ES-I3 (cell line): ENCODE results near the gene MTCP1.
A peak's percentile ranks its signal among the peaks of the same experiment; 100 is the strongest.

Source experiments
- H3K36me3 ChIP-seq: 2 replicates; pipeline ENCODE4 v1.6.1; 2013; ENCODE audit warnings: mild to moderate bottlenecking, low read length, control low read depth, moderate library complexity; ENCODE audit not compliant: insufficient read depth
- H3K4me1 ChIP-seq: 2 replicates; pipeline ENCODE4 v1.6.1; 2013; ENCODE audit warnings: mild to moderate bottlenecking, control low read depth, low read length; ENCODE audit not compliant: insufficient read depth
- H3K9ac ChIP-seq: 2 replicates; pipeline ENCODE4 v1.6.1; 2013; ENCODE audit warnings: low read depth, mild to moderate bottlenecking, low read length, moderate library complexity
- H3K9me3 ChIP-seq: 2 replicates; pipeline ENCODE4 v1.6.1; 2013; ENCODE audit warnings: mild to moderate bottlenecking, low read length, moderate library complexity; ENCODE audit not compliant: control insufficient read depth, insufficient read depth

The MTCP1 gene, protein sequence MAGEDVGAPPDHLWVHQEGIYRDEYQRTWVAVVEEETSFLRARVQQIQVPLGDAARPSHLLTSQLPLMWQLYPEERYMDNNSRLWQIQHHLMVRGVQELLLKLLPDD

DNA sequence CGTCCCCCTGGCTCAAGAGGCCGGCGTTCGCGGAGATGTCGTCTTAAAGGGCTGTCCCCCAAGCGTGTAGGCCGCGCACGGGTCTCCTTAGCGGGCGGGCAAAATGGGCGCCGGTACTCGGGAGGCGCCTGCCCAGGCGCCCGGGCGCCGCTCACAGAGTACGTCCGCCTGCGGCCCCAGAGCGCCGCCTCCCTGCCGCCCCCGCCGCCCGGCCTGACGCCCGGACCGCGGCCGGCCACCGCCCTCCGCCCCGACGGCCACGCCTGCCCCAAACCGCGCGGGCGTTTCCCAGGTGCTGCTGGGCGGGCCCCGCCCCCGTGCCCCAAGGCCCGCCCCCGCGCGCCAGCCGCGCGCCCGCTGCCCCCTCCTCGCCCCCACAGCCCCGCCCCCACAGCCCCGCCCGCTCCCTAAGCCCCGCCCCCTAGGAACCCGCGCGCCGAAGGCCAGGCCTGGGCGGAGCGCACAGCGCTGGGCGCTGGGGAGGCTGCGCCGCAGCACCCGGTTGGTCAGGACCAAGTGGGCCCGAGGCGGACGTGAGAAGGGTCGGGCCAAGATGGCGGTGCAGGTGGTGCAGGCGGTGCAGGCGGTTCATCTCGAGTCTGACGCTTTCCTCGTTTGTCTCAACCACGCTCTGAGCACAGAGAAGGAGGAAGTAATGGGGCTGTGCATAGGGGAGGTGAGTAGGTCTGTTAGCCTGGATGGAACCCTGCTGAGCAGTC, at the start of gene MTCP1, which contains the start of the genes BRCC3 and CMC4:
MTCP1 (minus strand) TSS at position 162 of the 719 bp plus-strand sequence. CDS start 5,126 bp downstream, outside the sequence.
BRCC3 (plus strand) TSS at position 534 of the 719 bp plus-strand sequence; CDS start at position 554, 20 bp downstream.
CMC4 (minus strand) TSS at position 162 of the 719 bp plus-strand sequence. CDS start 7,113 bp downstream, outside the sequence.
- peak within 1 kb of the TSS; percentile 94 for H3K9ac ChIP-seq
- H3K36me3 ChIP-seq, result peaks cover 2% of the 10 kb centered on the region; the same call in 1 of the 2 replicates
- peaks cover 3% of the 10 kb centered on the region; the same call in 1 of the 2 replicates for H3K4me1 ChIP-seq
- H3K9me3 ChIP-seq, result no peaks in the 10 kb centered on the region

DNA sequence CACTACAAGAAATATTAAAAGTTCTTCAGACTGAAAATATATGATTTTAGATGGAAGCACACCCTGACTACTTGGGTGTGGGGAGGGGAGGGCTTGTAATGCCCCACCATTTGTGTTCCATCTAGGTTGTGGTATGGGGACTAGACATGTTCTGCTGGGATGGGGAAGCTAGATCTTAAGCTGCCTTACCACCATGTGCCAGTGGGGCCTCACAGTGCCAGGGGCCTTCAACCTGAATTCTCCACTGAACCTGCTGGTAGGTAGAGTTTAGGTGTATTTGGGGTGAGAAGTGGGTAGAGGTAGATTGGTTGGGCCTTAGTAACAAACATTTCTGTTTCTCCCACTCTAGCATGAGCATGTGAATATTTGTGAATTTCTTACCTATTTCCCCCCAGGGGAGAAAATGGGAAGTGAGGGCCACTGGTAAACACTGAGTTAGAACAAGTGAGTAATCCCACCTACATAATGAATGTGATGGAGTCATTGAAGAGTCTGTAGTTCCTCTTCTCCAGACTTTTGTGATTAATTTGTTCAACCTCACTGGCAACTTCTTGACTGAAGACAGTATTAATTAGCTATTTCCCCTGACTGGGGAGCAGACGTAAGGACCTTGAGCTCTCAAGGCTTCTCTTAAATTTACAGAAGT, 44.4 kb upstream of the MTCP1 start:
- Histone ChIP-seq H3K36me3 (no peaks in the 10 kb centered on the region), H3K9me3 (peaks cover 3% of the 10 kb centered on the region), H3K9ac (no peak overlapping the region)

DNA sequence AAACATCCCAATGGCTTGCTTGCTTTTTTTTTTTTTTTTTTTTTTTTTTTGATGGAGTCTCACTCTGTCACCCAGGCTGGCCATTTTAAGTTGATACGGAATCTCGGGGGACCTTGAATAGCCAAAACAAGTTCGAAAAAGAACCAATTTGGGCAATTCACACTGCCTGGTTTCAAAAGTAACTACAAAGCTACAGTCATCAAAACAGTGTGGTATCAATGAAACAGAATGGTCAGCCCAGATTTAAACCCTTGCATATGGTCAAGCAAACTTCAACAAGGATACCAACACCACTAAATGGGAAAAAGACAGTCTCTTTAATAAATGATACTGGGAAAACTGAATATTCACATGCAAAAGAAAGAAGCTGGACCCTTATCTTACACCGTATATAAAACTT, 42.2 kb upstream of the MTCP1 start:
- H3K36me3 ChIP-seq, result no peaks in the 10 kb centered on the region
- no peak overlapping the region for H3K9ac ChIP-seq
- H3K4me1 ChIP-seq, result no peaks in the 10 kb centered on the region
- peaks cover 3% of the 10 kb centered on the region for H3K9me3 ChIP-seq

More for the DNA sequence above, 44.4 kb upstream of the MTCP1 start:
- H3K4me1 ChIP-seq, result no peaks in the 10 kb centered on the region

DNA sequence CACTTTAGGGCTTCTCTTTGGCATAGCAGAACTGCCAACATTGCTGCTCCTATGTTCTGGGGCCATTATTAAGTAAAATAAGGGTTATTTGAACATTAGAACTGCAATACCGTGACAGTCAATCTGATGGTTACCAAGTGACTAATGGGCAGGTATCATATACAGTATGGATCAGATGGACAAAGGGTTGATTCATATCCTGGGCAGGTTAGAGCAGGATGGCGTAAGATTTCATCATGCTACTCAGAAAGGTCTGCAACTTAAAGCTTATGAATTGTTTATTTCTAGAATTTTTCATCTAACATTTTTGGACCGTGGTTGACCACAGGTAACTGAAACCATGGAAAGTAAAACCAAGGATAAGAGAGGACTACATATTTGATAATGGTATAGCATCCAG, 41.2 kb upstream of the MTCP1 start:
- H3K36me3 ChIP-seq, result no peaks in the 10 kb centered on the region
- no peak overlapping the region for H3K9ac ChIP-seq
- peaks cover 3% of the 10 kb centered on the region for H3K9me3 ChIP-seq
- H3K4me1 ChIP-seq, result no peaks in the 10 kb centered on the region

DNA sequence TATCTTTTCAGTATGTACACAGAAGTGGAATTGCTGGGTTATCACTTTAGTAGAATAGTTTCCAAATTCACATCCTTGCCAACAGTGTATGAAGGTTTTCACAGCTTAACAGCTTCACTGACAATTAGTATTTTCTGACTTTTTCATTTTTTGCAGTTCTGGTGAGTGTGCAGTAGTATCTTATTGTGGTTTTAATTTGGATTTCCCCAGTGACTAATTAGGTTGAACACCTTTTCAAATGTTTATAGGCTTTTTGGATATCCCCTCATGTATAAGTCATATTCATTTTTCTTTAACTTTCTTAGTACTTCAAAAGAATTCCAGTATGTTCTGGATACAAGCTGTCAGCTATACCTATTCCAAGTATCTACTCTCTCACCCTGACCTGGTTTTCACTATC, 37.5 kb upstream of the MTCP1 start:
- no peaks in the 10 kb centered on the region for H3K4me1 ChIP-seq
- peaks cover 3% of the 10 kb centered on the region; the same call in 1 of the 2 replicates for H3K9me3 ChIP-seq
- H3K36me3 ChIP-seq, result no peaks in the 10 kb centered on the region
- H3K9ac ChIP-seq, result no peak overlapping the region

DNA sequence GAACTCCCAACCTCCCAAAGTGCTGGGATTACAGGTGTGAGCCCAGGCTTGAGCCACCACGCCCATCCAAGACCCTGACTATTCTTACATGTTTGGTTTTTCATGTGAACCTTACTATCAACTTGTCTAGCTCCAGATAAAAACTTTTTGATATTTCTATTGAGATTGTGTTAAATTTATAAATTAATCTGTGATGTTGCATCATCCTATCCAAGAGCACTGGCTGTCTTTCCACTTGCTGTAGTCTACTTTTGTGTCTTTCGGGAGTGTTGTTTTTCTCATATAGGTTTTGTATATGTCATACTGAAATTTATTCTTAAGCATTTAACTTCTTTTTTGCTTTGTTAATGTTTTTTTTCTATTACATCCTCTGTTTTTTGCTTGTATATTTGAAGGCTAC, 35.0 kb upstream of the MTCP1 start:
- Histone ChIP-seq H3K9ac (no peak overlapping the region), H3K9me3 (no peaks in the 10 kb centered on the region), H3K4me1 (no peaks in the 10 kb centered on the region), H3K36me3 (no peaks in the 10 kb centered on the region)

DNA sequence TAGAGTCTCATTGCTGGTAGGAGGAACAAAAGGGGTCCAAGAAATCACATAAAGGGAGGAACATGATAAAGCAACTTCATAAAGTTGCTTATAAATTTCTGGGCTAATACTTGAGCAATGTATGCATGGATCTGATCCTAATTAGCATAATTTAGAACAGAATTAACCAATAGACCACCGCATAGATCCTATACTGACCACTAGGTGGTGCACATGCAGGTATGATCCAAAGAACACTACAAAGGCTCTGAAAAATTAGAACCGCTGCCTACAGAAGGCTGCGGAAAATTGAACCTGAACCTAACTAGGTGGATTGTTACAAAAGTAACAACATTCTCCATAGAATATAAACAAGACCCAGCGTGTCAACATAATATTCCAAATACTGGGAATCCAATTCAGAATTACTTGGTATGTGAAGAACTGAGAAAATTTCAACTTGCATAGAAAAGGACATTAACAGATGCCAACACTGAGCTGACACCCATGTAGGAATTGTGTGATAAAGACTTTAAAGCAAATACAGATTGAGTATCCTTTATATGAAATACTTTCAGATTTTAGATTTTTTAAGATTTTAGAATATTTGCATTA, 23.6 kb upstream of the MTCP1 start:
- no peaks in the 10 kb centered on the region for H3K36me3 ChIP-seq
- no peak overlapping the region for H3K9ac ChIP-seq
- no peaks in the 10 kb centered on the region for H3K4me1 ChIP-seq
- no peaks in the 10 kb centered on the region for H3K9me3 ChIP-seq

DNA sequence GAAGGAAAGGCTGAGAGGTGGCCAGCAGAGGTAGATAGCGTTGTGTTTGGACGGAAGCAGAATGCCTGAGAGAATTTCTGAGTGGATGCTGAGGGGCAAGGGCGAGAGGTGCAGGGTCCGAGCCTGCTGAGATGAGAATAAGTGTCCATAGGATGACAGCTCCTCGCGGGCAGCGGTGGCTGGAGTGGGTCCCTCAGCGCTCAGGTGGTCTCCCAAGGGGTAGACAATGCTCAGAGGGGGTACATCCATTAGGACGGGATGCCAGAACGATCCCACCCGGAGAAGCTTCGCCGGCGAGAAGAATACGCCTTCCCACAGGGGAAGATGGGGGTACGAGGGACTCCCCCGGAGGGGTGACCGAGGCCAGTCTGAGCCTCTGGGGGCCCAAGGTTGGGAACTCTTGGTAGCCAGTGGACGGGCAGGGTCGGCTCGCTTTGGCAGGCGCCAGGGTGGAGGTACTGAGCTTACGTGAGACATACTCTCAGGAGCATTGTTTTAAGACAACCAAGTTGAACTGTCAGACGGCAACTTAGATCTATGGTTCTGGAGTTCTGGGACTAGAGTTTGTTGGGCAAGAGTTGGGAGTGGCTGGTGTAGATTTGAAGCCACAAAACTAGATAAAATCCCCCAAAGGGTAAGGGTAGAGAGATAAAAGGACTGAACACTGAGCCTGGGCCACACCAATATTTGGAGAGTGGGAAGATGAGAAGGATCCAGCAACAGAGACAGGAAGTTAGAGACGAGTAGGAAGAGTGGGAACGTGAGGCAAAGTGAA, 16.2 kb upstream of the MTCP1 start:
- Histone ChIP-seq H3K36me3 (peaks cover 6% of the 10 kb centered on the region; the same call in 1 of the 2 replicates), H3K9ac (no peak overlapping the region), H3K4me1 (no peaks in the 10 kb centered on the region), H3K9me3 (no peaks in the 10 kb centered on the region)

DNA sequence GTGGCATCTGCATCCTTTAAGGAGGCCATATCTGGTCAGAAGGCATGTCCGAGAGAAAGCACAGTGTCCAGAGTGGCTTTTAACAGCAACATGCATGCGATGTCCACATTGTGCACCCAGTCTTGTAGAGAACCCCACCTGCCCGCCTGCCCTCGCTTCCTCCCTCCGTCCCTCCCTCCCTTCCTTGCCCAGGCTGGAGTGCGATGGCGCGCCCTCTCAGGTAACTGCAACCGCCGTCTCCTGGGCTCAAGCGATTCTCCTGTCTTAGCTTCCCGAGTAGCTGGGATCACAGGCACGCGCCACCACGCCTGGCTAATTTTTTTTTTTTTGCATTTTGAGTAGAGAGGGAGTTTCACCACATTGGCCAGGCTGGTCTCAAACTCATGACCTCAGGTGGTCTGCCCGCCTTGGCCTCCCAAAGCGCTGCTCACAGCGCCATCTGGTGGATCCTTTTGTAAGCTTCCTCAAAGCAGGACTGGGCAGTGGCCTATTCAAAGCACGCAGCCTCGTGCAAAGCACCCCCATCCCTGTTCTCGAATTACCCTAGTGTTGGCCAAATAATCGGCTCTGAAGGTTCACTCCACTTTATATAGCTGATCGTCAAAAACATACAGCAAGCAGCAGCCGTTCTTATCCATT, 15.4 kb upstream of the MTCP1 start:
- Histone ChIP-seq H3K9me3 (no peaks in the 10 kb centered on the region), H3K36me3 (peaks cover 7% of the 10 kb centered on the region; the same call in 1 of the 2 replicates), H3K9ac (no peak overlapping the region), H3K4me1 (no peaks in the 10 kb centered on the region)

DNA sequence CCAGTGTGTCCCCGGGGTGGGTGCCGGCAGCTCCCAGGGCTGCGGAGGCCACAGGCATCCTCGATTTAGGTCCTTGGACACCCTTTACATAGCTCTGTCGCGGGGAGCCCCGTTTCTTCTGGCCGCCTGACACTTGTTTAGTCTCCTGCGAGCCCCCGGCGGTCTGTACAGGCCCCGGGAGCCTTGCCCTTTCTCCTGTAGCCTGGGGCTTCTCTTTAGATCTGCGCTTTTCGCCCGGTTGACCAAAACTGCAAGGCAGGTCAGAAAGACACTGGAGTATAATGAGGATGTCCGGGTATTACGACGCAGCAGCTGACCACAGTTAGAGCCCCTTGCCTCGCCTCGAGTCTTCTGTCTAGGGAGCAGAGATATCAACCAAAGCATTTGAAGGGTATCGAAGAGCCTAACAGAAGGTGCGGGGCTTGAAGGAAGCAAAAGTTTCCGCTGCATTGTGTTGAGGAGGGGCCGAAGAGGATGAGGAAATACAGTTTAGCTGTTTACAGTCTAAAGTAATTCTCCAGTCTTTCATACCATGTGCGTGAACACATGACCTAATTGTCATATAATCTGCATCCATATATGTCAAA, 851 bp upstream of the MTCP1 start:
- H3K9ac ChIP-seq, result peak overlapping the region; percentile 94
- peaks cover 2% of the 10 kb centered on the region; the same call in 1 of the 2 replicates for H3K36me3 ChIP-seq
- H3K4me1 ChIP-seq, result peaks cover 3% of the 10 kb centered on the region; the same call in 1 of the 2 replicates

DNA sequence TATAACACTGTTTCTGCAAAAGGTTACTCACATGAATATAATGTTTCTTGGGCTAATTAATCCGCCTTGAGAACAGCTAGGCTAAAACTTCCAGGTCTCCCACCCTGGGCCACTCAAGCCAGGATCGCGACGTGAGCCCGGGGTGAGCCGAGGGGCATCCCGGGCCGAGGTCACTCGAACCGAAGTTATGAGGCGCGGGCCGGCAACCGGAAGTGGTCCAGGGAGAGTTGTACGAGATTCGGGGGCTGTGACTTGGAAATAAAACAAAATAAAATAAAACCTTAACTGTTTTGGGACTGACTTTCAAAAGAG, 317 bp downstream of the MTCP1 start:
- Histone ChIP-seq H3K4me1 (peaks cover 3% of the 10 kb centered on the region; the same call in 1 of the 2 replicates), H3K36me3 (peaks cover 2% of the 10 kb centered on the region; the same call in 1 of the 2 replicates), H3K9me3 (no peaks in the 10 kb centered on the region), H3K9ac (peak overlapping the region; percentile 78)

More for the DNA sequence above, 851 bp upstream of the MTCP1 start:
- no peaks in the 10 kb centered on the region for H3K9me3 ChIP-seq

DNA sequence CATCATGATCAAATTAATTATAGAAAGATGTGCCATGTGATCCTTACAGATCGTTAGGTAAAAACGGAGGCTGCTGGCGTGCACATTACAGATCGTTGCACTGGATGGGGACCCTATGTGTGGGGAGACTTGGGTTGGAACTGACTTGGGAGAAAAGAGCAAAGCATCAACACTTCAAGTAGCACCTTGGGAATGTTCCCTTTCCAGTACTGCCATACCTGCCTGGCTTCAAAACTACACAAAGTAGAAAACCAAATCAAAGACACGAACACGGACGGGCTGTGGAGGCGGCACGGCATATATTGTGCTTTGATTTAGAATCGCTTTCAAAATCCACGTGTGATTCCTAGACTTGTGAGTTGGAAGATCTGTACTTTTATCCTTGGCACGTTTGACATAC, 898 bp downstream of the MTCP1 start:
- Histone ChIP-seq H3K9me3 (no peaks in the 10 kb centered on the region), H3K36me3 (peaks cover 2% of the 10 kb centered on the region; the same call in 1 of the 2 replicates), H3K4me1 (peaks cover 5% of the 10 kb centered on the region; the same call in 1 of the 2 replicates), H3K9ac (peak overlapping the region; percentile 78)

DNA sequence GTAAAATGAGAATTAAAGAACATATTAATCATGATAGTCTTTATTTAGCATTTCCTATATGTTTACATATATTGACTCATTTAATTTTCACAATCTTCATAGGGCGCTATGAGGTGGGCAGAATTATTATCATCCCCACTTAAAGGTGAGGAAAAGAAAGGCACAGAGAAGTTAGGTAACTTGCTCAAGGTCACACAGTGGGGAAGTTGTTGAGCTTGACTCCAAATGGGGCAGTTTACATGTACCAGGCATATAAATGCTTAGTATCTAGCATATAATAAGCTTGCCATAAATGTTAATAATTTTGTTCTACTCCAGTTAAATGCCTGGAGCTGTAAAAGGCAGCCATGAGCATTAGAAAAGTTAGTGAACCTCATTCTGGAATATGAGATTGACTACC, 1.5 kb downstream of the MTCP1 start:
- peaks cover 2% of the 10 kb centered on the region; the same call in 1 of the 2 replicates for H3K36me3 ChIP-seq
- no peak overlapping the region; the same call in 1 of the 2 replicates for H3K9ac ChIP-seq
- H3K9me3 ChIP-seq, result no peaks in the 10 kb centered on the region
- H3K4me1 ChIP-seq, result peaks cover 9% of the 10 kb centered on the region; the same call in 1 of the 2 replicates
